Esophagus (tissue), 2 donors: ENCODE data around the gene SLC44A5. TPM values are rescaled to one million over a fixed set of nuclear protein-coding genes. Genes with fewer than 3 reads are reported as not detected.
"Not testable (repeated sequence)": the region's sequence is repeated elsewhere in the genome, so short reads cannot be mapped to it uniquely, and the experiment has no call there.

ENCODE experiments used
- H3K27ac ChIP-seq, 2 donors: one replicate each; pipeline ENCODE4 v1.5.1; 2013; ENCODE audit warnings: low read depth in 2 of 2, mild to moderate bottlenecking in 2 of 2, inconsistent platforms in 1 of 2, low read length in 1 of 2, moderate library complexity in 1 of 2
- H3K27me3 ChIP-seq, 2 donors: one replicate each; pipeline ENCODE4 v1.6.1; 2013; ENCODE audit warnings: low read length in 2 of 2, control low read depth in 1 of 2, mild to moderate bottlenecking in 1 of 2; ENCODE audit not compliant: insufficient read depth in 2 of 2, control insufficient read depth in 1 of 2
- H3K36me3 ChIP-seq, 2 donors: one replicate each; pipeline ENCODE4 v1.6.1; 2013; ENCODE audit warnings: low read length in 1 of 2; ENCODE audit not compliant: control insufficient read depth in 2 of 2, insufficient read depth in 2 of 2
- H3K4me1 ChIP-seq, 2 donors: one replicate each; pipeline ENCODE4 v1.6.1; 2013; ENCODE audit warnings: low read length in 1 of 2; ENCODE audit not compliant: control insufficient read depth in 2 of 2, insufficient read depth in 2 of 2
- H3K4me3 ChIP-seq, 2 donors: one replicate each; pipeline ENCODE4 v1.5.1; 2013; ENCODE audit warnings: low read length in 2 of 2, mild to moderate bottlenecking in 2 of 2, low read depth in 1 of 2, moderate library complexity in 1 of 2
- H3K9me3 ChIP-seq, 2 donors: one replicate each; pipeline ENCODE4 v1.6.1; 2013; ENCODE audit warnings: mild to moderate bottlenecking in 2 of 2, low read depth in 1 of 2, low read length in 1 of 2, moderate library complexity in 1 of 2; ENCODE audit not compliant: control insufficient read depth in 2 of 2, insufficient read depth in 1 of 2
- WGBS, 2 donors: extraction: QIAGEN DNeasy Blood & Tissue Kit; methylation state at CpG; one replicate each; pipeline ENCODE4 v1.1.7; 2013; 5-methylcytosine and 5-hydroxymethylcytosine counted together
- polyA plus RNA-seq, 2 donors: library from polyadenylated mRNA; stranded (reverse); fragments of 200-250 nt; gene quantifications; one replicate each; pipeline ENCODE4 v1.2.3, GENCODE V29; 2013
- donor health status: healthy with polysubstance abuse.
- donor health status: Bipolar disorder and iron deficiency.

SLC44A5 gene
- polyA plus RNA-seq, 2 donors: 0.75 to 3.1 TPM

DNA sequence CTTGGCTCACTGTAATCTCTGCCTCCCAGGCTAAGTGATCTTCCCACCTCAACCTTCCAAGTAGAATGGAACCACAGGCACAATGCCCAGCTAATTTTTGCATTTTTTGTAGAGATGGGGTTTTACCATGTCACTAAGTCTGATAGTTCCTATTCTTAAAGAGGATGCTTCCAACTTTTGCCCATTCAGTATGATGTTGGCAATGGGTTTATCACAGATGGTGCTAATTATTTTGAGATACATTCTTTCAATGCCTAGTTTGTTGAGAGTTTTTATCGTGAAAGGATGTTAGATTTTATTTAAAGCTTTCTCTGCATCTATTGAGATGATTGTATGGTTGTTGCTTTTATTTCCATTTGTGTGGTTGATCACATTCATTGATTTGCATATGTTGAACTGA, 103.9 kb downstream of the SLC44A5 start:
- Histone ChIP-seq H3K27me3 (no peaks in the 10 kb centered on the region), H3K36me3 (no peaks in the 10 kb centered on the region), H3K4me1 (no peaks in the 10 kb centered on the region), H3K27ac (no peak overlapping the region), H3K9me3 (no peaks in the 10 kb centered on the region), H3K4me3 (no peak overlapping the region)
- 82 to 90% methylated on average over 1 of the region's 1 CpG for WGBS, 2 donors

DNA sequence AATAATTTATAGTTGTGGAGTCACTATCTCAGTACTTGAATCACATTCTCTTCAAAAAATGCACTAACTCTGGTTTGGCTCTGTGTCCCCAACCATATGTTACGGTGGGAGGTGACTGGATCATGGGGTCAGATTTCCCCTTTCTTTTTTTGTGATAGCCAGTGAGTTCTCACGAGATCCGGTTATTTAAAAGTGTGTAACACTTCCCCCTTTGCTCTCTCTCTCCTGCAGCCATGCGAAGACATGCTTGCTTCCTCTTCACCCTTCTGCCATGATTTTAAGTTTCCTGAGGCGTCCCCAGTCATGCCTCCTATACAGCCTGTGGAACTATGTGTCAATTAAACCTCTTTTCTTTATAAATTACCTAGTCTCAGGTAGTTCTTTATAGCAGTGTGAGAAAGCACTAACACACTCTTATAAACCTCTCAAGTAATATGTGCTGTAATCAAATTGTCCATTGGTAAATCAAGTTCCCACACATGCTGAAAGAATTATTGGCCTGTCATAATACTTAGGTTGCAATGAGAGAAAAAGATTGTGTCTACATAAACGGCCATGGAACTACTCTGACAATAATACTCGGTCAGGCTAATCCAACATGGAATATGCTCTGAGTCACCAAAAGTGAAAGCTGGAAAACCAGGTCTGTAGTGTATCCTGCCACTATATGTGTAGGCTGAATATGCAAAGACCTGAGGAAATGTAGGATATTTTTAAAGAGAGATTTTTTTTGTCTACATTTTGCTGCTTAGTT, 107.5 kb downstream of the SLC44A5 start:
- no peaks in the 10 kb centered on the region for H3K4me1 ChIP-seq
- H3K4me3 ChIP-seq: no peak overlapping the region
- no peaks in the 10 kb centered on the region for H3K9me3 ChIP-seq
- H3K36me3 ChIP-seq: no peaks in the 10 kb centered on the region
- WGBS, 2 donors: 66% methylated on average over 7 of the region's 7 CpGs
- no peak overlapping the region for H3K27ac ChIP-seq
- H3K27me3 ChIP-seq: no peaks in the 10 kb centered on the region

GRCh38 chr1:75502776-75503175, 108.1 kb downstream of the SLC44A5 start:
- Histone ChIP-seq H3K4me3 (no peak overlapping the region), H3K27ac (no peak overlapping the region), H3K36me3 (no peaks in the 10 kb centered on the region), H3K4me1 (no peaks in the 10 kb centered on the region), H3K9me3 (no peaks in the 10 kb centered on the region), H3K27me3 (no peaks in the 10 kb centered on the region)
- 53 to 64% methylated on average over 5 of the region's 5 CpGs for WGBS, 2 donors

DNA sequence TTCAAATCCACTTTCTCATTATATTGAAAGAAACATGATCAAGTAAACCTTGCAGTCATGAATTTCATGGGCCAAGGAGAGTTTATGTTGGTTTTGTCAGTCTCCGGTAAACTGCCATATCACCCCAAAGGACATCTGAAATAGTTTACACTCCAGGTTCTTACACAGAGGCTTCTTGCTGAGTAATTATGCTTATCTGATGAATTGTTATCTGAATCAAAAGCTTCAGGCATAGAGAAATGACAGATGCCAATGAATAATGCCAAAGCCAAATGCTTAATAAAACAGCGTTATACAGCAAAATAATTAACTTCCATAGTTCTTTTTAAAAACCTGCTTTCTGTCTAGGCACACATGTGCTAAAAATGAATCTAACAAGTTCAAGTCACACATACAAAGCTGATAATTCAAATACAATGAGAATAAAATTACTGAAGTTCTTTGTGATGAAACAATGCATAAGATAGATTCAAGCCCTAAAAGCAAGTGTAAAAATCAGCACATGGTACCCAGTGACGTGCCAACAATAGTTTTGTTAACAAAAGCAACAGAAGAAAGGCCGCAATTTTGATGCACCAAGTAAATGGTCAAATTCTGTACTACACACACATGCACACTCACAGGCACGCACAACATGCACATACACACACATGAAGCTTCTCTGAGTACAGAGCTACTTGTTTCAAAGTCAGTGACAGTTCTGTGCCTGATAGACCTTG, 109.2 kb downstream of the SLC44A5 start:
- Histone ChIP-seq H3K9me3 (no peaks in the 10 kb centered on the region), H3K27me3 (no peaks in the 10 kb centered on the region), H3K27ac (no peak overlapping the region), H3K4me1 (no peaks in the 10 kb centered on the region), H3K36me3 (no peaks in the 10 kb centered on the region), H3K4me3 (no peak overlapping the region)
- WGBS, 2 donors: 61 to 70% methylated on average over 5 of the region's 5 CpGs

- no peaks in the 10 kb centered on the region for H3K4me1 ChIP-seq
- no peak overlapping the region for H3K4me3 ChIP-seq
- no peaks in the 10 kb centered on the region for H3K36me3 ChIP-seq
- no peaks in the 10 kb centered on the region for H3K27me3 ChIP-seq
- WGBS, 2 donors: 26 to 36% methylated on average over 1 of the region's 1 CpG
- H3K9me3 ChIP-seq: no peaks in the 10 kb centered on the region
- H3K27ac ChIP-seq: no peak overlapping the region
These were observed 118.9 kb downstream of the SLC44A5 start for GRCh38 chr1:75492011-75492410.

- WGBS, 2 donors: 72 to 76% methylated on average over 4 of the region's 4 CpGs
These were observed 123.5 kb downstream of the SLC44A5 start for GRCh38 chr1:75487399-75487798.

GRCh38 chr1:75484789-75485188, 126.1 kb downstream of the SLC44A5 start:
- Histone ChIP-seq H3K4me3 (no peak overlapping the region), H3K36me3 (no peaks in the 10 kb centered on the region), H3K27ac (no peak overlapping the region), H3K9me3 (peaks cover 3 to 4% of the 10 kb centered on the region in 2 donors), H3K27me3 (no peaks in the 10 kb centered on the region), H3K4me1 (no peaks in the 10 kb centered on the region)
- WGBS, 2 donors: 15 to 19% methylated on average over 1 of the region's 1 CpG

More at GRCh38 chr1:75487399-75487798, 123.5 kb downstream of the SLC44A5 start:
- no peak overlapping the region for H3K27ac ChIP-seq
- peaks cover 3 to 4% of the 10 kb centered on the region in 2 donors for H3K9me3 ChIP-seq
- H3K36me3 ChIP-seq: no peaks in the 10 kb centered on the region
- H3K4me1 ChIP-seq: no peaks in the 10 kb centered on the region
- no peaks in the 10 kb centered on the region for H3K27me3 ChIP-seq
- no peak overlapping the region for H3K4me3 ChIP-seq

DNA sequence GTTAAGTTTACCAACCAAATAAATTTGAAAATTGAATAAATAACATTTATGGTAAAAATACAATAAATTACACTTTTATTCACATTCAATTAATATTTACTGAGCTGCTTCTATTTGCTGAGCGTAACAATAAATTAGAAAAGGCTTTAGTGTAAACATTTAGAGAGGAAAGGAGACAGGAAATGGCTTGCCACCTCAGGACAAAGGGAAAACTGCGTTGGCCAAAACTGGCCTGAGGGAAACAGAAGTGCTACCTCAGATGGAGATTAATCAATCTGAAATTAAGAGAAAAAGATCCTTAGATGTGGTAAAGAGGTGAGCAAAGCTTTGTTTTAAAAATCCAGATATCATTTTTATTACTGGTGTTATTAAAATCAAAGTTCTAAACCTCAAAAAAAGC, 128.0 kb downstream of the SLC44A5 start:
- no peak overlapping the region for H3K4me3 ChIP-seq
- H3K4me1 ChIP-seq: no peaks in the 10 kb centered on the region
- 26 to 34% methylated on average over 2 of the region's 2 CpGs for WGBS, 2 donors
- no peaks in the 10 kb centered on the region for H3K27me3 ChIP-seq
- H3K9me3 ChIP-seq: peaks cover 3 to 4% of the 10 kb centered on the region in 2 donors
- H3K36me3 ChIP-seq: no peaks in the 10 kb centered on the region
- H3K27ac ChIP-seq: no peak overlapping the region

GRCh38 chr1:75476486-75476885, 134.4 kb downstream of the SLC44A5 start:
- H3K27ac ChIP-seq, H3K36me3 ChIP-seq: not testable (repeated sequence)
- WGBS, 2 donors: 85 to 89% methylated on average over 10 to 12 of the region's 12 CpGs

GRCh38 chr1:75475696-75476095, 135.2 kb downstream of the SLC44A5 start:
- no peak overlapping the region for H3K27ac ChIP-seq
- H3K27me3 ChIP-seq: no peaks in the 10 kb centered on the region
- no peak overlapping the region for H3K4me3 ChIP-seq
- no peaks in the 10 kb centered on the region for H3K9me3 ChIP-seq
- no peaks in the 10 kb centered on the region for H3K36me3 ChIP-seq
- WGBS, 2 donors: 96 to 98% methylated on average over 4 of the region's 4 CpGs
- no peaks in the 10 kb centered on the region for H3K4me1 ChIP-seq

More at GRCh38 chr1:75476486-75476885, 134.4 kb downstream of the SLC44A5 start:
- H3K27me3 ChIP-seq, H3K4me1 ChIP-seq, H3K4me3 ChIP-seq, H3K9me3 ChIP-seq: not testable (repeated sequence)
